ENCODE results near the gene OPTC.
"Not testable (repeated sequence)": the region's sequence is repeated elsewhere in the genome, so short reads cannot be mapped to it uniquely, and the experiment has no call there.

Gene OPTC, protein sequence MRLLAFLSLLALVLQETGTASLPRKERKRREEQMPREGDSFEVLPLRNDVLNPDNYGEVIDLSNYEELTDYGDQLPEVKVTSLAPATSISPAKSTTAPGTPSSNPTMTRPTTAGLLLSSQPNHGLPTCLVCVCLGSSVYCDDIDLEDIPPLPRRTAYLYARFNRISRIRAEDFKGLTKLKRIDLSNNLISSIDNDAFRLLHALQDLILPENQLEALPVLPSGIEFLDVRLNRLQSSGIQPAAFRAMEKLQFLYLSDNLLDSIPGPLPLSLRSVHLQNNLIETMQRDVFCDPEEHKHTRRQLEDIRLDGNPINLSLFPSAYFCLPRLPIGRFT

DNA sequence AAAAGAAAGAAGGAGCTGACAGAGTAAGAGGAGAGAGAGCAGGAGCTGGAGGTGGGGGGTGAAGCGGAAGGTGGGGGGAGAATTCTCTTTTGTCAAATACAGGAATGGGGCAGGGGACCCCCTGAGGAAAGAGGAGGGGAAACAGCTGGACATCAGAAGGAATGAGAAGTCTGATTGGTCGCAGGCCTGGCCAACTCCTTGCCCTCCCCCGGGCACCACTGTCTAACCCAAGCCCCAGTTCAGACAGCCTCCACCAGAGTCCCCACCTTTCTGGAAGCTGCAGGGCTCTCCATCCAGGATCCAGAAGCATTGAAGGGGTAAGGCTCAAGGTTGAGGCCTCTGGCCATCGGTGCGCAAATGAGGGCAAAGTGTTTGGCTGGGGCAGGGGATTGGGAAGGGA, at the start of gene OPTC:
OPTC (plus strand) TSS at position 253 of the 400 bp plus-strand sequence. CDS start 1,853 bp downstream, outside the sequence.
- DNase-seq, result no peak

DNA sequence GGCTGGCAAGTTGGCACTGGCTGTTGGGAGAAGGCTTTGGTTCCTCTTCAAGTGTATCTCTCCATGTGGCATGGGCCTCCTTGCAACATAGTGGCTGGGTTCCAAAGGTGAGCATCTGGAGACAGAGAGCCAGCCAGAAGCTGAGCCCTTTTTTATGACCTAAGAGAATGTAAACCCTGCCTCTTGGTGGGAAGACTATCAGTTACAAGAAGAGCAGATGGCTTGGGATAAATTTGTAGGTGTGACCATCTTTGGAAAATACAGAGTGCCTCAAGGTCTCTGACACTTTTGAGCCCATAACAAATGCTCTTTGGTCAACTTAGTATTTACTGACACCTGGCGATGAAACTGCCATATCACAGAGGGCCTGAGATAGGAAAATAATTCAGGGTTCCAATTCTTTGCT, 49.8 kb upstream of the OPTC start:
- no peak for DNase-seq

DNA sequence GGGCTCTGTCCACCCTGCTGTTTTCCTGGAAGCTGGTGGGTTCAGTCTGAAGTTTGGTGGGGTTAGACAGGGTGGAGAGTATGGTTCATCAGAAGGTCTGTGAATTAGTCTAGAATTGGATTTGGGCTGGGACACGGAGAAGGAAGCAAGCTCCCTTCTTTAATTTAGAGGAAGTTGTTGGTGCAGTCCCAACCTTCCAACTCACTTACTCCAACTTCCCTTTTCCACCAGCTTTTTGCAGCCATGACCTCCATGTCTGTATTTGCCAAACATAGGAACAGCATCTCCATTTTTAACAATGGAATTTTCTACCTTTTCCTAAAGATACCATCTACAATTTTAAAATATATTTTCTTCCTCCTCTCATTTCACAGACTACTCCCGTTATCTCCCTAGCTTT, 46.8 kb upstream of the OPTC start:
- DNase-seq, result no peak

DNA sequence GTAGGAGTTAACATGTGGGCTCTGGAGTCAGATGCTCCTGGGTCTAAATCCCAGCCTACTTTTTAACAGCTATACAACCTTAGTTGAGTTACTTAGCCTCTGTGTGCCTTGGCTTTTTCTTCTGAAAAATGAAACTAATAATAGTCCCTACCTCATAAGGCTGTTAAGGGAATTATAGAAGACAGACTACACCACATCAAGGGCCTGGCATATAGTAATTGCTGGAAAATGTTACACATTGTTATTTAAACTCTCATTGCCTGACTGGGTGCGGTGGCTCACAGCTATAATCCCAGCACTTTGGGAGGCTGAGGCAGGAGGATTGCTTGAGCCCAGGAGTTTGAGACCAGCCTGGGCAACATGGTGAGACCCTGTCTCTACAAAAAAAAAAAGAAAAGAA, 46.4 kb upstream of the OPTC start:
- DNase-seq, result not testable (repeated sequence)

DNA sequence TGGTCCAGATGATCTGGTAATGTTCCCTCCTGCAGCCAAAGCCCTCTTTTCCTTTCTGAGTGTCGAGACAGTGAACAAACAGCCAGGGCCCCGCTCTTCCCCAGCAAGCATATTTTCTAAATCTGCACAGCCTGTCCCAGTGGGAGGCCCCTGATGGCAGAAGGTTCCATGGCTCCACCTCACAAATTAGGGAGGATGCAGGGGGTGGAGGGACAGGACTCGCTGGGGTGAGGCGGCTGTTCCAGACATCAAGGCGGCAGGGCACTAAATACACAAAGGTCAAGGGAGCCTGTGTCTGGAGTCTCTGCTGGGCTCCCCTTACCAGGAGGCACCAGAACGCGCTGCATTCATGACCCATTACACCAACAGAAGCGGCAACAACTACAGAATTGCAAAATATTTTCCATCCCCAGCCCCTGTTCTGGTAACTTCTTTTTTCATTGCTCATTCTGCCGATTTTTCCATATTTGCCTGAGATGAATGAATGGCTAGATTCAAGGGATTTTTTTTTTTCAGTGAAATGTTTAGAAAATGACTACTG, 45.4 kb upstream of the OPTC start:
- no peak for DNase-seq

DNA sequence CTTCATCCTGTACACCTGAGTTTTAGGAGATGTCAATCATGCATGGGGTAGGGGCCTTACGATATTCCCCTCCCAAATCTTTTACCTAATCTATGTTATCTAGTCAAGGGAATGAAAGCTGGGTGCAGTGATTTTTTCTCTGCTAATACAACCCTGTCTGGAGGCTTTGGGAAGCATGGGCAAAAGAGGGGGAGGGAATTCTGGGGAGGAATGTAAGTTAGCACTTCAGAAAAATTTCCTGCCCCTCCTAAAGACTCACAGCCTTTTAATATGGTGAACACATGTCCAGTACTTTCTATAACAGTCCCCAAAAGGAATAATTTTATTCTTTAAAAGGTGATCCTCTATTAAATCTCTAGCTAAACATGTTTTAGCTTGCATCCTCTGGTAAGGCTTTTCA, 44.0 kb upstream of the OPTC start:
- DNase-seq, result no peak

DNA sequence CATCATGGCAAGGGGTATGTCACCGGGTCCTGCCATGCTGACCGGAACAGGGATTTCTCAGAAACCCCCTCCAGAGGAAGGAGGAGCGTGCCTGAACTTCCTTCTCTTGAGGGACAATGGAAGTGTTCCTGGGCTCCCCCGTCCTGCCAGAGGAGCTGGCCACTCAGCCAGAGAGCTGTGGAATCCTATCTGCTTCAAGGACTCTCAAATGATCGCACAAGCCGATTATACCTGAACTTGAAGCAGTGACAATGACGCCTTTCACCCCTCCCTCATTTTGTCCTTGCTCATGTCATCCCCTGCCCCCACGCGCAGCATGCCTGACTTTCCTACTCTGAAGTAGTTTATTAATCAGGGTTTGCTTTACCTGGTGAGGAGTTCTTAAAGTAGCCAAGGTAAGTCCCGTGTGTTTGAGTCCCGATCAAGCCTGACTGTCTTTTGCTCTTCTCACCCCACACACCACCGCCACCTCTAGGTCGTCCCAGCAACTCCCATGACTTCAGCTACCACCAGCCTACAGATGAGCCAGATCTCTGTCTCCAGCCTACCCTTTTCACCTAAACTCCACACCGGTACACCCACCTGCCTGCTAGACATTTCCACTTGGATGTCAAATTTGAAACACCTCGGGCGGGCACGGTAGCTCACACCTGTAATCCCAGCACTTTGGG, 43.3 kb upstream of the OPTC start:
- DNase-seq, result no peak

DNA sequence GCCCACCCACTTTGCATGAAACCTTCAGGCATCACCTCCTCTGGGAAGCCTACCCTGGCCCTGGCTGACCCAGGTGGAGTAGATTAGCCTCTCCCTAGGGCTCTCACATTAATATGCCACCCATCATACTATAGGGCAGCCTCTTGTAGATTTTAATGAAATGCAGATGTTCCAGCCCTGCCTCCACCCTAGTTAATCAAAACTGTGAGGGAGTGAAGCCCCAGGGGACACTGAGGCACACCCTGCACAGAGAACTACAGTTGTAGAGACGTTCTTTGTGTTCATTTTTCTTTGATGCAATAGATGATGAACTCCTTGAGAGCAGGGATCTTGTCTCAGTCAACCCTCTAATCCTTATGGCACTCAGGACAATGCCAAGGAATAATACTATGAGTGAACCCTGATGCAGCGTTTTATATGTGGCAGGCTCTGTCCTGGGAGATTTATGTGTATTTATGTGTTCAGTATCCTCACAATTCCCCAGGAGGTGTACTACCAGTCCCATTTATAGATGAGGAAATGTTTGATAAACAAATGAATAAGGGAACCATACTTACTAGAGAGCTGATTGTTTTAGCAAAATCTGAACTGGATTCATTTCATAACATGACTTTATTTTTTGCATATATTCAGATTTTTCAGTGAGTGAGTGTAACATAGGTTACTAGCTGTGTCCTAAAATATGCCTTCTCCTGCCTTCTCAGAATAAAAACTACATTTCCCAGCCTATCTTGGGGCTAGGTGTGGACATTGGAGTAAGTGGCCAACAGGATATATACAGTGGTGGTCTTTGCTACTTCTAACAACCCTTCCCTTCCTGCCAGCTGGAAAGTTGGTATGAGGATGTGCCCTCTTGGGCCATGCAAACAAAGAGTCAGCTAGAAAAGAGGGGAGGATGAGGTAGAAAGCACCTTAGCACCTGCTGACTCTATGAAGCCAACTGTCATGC, 41.8 kb upstream of the OPTC start:
- no peak for DNase-seq

DNA sequence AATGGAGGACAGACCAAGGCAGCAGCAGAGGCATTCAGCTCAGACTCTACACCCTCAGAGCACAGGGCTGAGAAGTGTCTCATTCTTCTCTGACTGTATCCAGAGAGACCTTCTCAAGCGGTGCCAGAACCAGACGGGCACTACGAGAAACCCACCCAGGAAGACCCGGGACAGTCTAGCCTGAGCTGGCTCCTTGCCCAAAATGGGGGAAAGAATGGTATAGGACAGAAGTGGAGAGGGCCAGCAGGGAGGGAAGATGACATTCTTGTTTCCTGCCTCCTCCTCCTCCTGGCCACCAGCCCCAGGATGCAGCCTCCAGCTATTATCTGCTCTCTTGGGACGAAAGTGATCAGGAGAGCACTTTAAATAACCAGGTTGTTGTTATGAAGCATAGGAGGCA, 40.9 kb upstream of the OPTC start:
- no peak for DNase-seq

DNA sequence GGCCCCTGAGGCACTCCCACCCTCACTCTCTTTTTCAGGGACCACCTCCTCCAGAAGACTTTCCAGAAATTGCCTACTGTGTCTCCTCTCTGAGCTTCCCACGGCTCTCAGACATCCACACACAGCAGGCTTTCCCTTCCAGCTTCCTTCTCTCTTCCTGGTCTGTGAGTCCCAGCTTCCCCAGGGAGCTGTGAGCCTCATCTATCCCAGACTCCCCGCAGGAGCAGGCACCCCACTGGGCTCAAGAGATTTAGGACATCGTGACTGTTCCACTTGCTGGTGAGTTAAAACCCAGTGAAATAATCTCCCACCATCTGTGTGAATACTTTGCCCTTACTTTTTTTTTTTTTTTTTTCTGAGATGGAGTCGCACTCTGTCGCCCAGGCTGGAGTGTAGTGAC, 40.3 kb upstream of the OPTC start:
- no peak for DNase-seq

DNA sequence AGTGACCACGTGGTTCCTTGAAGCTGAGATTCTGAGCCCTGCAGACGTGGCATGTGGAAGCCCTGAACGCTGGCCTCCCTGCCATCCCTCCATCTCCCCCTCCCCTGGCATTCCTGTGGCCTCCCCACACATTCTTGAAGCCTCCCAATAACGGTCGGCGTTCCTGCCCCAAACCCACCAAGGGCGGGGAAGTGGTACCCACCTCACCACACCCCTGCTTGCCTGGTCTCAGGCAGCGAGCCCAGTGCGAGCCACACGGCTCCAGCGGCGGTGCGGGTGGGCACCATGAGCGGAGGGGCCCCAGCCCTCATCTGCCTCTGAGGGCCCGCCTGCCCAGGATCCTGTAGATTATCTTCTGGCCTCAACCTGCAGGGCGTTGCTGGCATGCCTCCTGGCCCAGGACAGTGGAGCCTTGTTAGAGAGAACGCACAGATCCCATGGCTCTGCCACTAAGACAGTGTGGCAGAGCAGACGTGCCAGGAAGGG, 38.9 kb upstream of the OPTC start:
- no peak for DNase-seq

DNA sequence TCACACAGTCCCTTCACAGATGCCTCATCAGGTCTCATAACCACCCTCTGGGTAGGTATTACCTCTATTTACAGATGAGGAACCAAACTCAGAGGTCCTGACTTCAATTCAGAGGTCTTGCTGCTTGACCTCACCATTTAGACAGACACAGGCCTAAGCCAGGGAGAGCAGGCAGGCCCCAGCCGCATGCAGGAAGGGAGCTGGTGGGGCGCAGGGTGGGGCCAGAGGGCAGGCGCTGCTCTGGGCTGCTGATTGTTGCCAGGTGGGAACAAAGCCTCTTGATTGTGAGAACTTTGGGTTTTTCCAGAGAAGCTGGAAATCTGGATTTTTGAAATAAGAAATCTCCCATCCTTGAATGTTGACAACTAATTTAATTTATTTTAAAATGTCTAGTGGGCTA, 38.2 kb upstream of the OPTC start:
- DNase-seq, result no peak

DNA sequence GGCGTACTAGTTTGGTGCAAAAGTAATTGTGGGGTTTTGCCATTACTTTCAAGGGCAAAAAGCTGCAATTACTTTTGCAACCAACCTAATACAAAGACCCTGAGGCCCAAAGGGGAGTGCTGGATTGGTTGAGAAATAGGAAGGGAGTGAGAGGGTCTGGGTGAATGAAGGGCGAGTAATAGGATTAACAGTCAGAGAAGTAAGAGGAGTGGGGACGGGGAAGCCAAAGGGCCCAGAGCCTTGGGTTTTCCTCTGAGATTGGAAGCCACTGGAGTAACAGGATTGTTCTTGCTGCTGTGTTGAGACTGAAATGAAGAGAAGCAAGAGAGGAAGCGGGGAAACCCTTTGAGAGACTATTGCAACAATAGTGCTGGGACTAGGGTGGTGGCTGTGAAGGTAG, 37.4 kb upstream of the OPTC start:
- DNase-seq, result no peak

DNA sequence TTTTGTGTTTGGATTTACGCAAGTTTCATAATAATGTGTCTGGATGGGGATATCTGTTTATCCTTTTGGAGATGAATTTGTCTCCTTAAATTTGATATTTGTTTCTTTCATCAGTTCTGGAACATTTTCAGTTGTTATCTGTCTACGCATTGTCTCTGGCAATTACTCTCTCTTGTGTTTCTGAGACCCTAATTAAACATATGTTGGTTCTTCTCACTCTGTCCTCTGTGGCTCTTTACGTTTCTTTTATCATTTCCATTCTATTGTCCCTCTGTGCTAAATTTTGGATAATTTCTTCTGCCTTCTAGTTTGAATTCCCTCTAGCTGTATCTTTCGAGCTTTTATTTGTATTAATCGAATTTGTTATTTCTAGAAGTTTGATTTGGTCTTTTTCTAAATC, 35.9 kb upstream of the OPTC start:
- DNase-seq, result no peak

DNA sequence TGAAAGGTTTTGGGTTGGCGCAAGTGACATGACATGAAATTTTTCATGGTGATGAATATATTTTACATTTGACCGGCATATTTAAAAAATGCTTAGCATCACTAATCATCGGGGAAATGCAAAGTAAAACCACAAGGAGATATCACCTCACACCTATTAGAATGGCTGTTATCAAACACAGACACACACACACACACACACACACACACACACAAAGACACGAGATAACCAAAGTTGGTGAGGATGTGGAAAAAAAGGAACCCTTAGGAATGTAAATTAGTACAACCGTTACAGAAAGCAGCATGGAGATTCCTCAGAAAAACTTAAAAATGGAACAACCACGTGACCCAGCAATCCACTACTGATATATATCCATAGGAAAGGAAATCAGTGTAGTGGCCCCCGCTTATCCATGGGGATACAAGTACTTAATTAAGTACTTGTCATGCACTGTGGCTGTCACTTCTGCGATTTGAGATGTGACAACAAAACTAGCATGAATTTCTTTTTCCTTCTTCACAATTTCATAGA, 34.2 kb upstream of the OPTC start:
- DNase-seq, result no peak

DNA sequence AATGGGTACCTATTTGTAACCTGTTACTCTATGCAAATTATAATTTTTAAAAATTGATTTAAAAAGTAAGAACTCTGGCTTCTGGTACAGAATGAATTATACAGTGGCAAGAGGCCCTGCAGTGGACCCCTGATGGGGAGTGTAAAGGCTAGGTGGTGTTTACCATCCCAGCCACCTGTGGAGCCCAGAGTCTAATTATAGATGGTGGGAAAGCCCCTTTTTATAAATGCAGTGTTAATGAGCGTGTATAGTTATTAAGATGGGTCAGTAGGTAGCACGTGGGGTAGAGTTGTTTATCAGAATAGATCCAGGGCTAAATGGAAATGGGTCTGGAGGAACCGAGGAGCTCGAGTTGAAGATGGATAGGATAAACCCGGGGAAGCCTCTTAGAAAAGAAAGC, 32.2 kb upstream of the OPTC start:
- no peak for DNase-seq

DNA sequence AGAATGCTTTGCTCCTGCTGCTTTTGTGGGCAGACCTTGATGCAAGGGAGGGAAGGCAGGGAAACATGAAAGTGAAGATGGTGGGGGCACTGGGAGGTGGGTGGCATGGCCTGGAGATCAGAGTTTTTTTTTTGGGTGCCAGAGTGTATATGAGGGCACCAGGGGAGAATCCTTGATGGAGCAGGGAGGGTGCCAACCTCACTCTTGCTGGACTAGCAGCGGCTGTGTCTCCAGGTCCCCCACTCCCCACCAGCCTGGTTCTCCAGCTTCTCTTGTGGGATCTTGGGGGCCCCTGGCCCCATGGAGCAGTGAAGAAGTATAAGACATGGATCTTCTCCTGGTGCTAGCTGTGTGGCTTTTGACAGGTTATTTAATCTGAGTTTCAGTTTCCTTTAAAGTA, 31.8 kb upstream of the OPTC start:
- no peak for DNase-seq

DNA sequence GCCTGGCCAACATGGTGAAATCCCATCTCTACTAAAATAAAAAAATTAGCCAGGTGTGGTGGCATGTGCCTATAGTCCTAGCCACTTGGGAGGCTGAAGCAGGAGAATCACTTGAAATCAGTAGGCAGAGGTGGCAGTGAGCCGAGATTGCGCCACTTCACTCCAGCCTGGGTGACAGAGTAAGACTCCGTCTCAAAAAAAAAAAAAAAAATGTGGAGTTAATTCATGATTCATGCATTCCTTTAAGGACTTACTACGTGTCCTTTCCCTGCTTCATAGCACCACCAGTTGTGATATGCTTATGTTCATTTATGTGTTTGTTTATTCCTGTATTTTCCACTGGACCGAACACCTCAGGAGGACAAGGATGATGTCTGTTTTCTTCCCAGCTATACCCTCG, 31.1 kb upstream of the OPTC start:
- DNase-seq, result no peak

DNA sequence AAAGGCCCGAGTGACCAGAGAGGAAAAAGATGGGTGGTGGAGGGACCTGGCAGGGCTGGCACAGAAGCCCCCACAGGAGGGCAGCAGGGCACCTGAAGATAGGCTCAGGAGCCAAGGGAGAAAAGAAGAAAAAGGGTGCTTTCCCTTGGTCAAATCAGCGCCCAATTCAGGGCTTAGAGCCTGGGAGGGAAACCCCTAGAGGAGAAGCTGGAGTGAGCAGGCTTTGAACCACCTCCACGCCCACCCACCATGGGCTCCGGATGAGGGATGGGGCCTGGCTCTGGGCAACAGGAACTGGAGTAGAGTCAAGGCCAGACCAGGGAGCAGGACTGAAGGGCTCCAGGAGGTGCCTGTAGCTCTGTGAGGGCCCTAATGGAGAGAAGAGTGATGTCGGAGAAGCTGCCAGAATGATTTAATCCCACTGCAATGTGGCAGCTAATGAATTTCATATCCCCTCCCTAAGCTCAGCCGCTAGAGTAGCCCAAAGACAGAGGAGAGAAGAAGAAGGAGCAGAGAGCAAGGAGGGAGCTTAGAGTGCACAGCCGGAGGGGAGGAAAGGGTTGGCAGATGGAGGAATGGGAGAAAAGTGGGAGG, 30.4 kb upstream of the OPTC start:
- DNase-seq, result no peak

DNA sequence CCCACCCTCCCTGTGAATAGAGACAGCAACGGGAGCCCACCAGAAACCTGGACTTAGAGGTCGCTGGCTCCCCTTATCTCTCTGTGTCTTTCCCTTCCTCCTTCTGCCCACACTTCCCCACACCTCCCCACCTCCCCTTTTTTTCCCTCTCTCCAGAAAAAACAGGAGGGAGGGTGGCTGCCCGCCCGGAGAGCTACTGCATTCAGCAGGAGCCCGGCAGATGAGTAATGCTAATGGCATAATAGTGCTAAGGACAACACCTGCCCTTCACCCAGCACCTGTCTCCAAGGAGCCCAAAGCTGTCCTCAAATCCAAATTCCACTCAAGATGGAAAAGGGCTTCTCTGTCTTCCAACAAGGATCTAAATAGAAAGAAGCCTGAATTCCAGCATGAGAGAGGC, 29.7 kb upstream of the OPTC start:
- no peak for DNase-seq

DNA sequence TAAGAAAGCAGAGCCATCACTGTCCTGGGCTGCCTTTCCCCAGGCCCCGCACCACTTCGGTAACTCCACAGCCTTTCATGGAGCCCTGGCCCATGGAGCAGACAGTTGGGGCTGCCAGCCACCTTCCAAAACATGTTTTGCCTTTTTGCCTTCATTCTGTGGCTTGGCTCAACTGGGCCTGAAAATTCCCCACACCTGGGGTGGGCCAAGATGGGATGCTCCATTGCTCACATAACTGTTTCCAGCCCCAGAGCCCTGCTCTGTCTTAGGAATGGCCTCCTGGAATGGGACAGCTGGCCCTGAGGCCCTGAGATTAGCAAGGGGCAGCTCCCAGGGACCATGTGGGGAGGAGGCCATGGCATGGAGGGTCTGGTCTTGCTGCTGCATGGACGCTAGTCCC, 29.2 kb upstream of the OPTC start:
- no peak for DNase-seq

DNA sequence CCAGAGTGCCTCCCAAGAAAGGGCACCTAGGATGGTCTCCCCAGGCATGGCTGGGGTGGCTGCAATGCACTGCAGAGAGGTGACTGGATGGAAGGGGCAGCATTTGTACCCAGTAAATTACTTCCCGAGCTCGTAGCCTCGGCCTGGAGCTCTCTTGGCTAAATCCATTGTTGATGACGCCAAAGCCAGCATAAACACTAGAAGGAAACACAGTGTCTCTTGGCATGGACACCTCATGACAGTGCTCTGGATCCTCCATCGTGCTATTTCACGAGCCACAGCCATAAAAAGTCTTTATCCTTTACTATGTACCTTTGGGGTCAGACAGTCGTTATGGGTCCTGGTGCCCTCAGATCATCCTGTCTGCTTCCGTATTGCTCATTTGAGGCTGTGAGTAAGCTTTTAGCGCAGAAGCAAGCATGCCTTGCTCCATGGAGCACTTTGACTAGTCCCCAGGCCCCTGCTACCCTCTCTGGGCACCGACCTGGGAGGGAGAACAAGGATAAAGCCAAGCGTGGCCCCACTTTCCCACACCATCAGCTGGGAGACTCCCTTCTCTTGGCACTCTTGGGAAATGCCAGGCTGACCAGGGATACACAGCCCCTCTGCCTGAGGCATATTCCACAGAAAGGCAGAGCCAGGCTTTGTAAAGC, 28.7 kb upstream of the OPTC start:
- DNase-seq, result no peak

Measured in CD4-positive, alpha-beta T cell treated with Interleukin-1 beta for 1 hour (primary cell).